DOHH2 (cell line): ENCODE measurements around the gene C1QTNF8.

ENCODE experiments used
- H3F3A ChIP-seq: fragments of 200-600 bp; sonication (generic), shearing (Covaris generic); 2 replicates; pipeline ENCODE4 v1.6.0; 2016; ENCODE audit warnings: antibody characterized with exemption, mild to moderate bottlenecking; ENCODE audit not compliant: control insufficient read depth, insufficient read depth
- H3K27ac ChIP-seq: fragments of 200-600 bp; sonication (generic); 2 replicates; pipeline ENCODE4 v1.5.1; 2014; ENCODE audit warnings: low read depth, mild to moderate bottlenecking, low read length, moderate library complexity
- H3K27me3 ChIP-seq: fragments of 200-600 bp; sonication (generic); 2 replicates; pipeline ENCODE4 v1.6.1; 2014; ENCODE audit warnings: mild to moderate bottlenecking, low read length, mixed read lengths; ENCODE audit not compliant: control insufficient read depth
- H3K36me3 ChIP-seq: fragments of 200-600 bp; sonication (generic); 2 replicates; pipeline ENCODE4 v1.6.1; 2014; ENCODE audit warnings: mild to moderate bottlenecking, low read length, moderate library complexity, mixed read lengths; ENCODE audit not compliant: control insufficient read depth
- H3K4me1 ChIP-seq: fragments of 200-600 bp; sonication (generic); 2 replicates; pipeline ENCODE4 v1.6.1; 2014; ENCODE audit warnings: mild to moderate bottlenecking, low read length, mixed read lengths; ENCODE audit not compliant: control insufficient read depth
- H3K4me2 ChIP-seq: fragments of 200-600 bp; sonication (generic); 2 replicates; pipeline ENCODE4 v1.6.0; 2014; ENCODE audit warnings: mild to moderate bottlenecking, low read length, moderate library complexity
- H3K4me3 ChIP-seq: fragments of 200-600 bp; sonication (generic); 2 replicates; pipeline ENCODE4 v1.5.1; 2014; ENCODE audit warnings: mild to moderate bottlenecking, low read length, mixed read lengths
- H3K79me2 ChIP-seq: fragments of 200-600 bp; sonication (generic); 2 replicates; pipeline ENCODE4 v1.6.1; 2014; ENCODE audit warnings: mild to moderate bottlenecking, low read length, mixed read lengths; ENCODE audit not compliant: control insufficient read depth
- H3K9me2 ChIP-seq: fragments of 200-600 bp; sonication (generic); replicated peaks from 2 replicates; pipeline ENCODE4 v1.6.1; 2014; ENCODE audit warnings: mild to moderate bottlenecking, low read length, mixed read lengths; ENCODE audit not compliant: control insufficient read depth
- H3K9me3 ChIP-seq: fragments of 200-600 bp; sonication (generic); 2 replicates; pipeline ENCODE4 v1.6.1; 2014; ENCODE audit warnings: antibody characterized with exemption, low read length, mixed read lengths; ENCODE audit not compliant: control insufficient read depth, insufficient read depth
- H4K20me1 ChIP-seq: fragments of 200-600 bp; sonication (generic); 2 replicates; pipeline ENCODE4 v1.6.0; 2014; ENCODE audit warnings: low read depth, mild to moderate bottlenecking, antibody characterized with exemption, low read length, moderate library complexity; ENCODE audit not compliant: control insufficient read depth, insufficient read depth
- EZH2phosphoT487 ChIP-seq: fragments of 200-600 bp; sonication (generic); IDR thresholded peaks from 2 replicates; pipeline ENCODE4 v1.6.1; 2017; ENCODE audit warnings: borderline replicate concordance, mild to moderate bottlenecking, antibody characterized with exemption, low read length, moderate library complexity, mixed read lengths
- TF ChIP-seq, protein P1 (sequence below): fragments of 200-600 bp; sonication (generic); IDR thresholded peaks from one replicate; pipeline ENCODE4 v1.5.1; 2014; ENCODE audit warnings: antibody characterized with exemption, mild to moderate bottlenecking, low read depth, low read length; ENCODE audit not compliant: poor library complexity, severe bottlenecking

C1QTNF8 gene

DNA sequence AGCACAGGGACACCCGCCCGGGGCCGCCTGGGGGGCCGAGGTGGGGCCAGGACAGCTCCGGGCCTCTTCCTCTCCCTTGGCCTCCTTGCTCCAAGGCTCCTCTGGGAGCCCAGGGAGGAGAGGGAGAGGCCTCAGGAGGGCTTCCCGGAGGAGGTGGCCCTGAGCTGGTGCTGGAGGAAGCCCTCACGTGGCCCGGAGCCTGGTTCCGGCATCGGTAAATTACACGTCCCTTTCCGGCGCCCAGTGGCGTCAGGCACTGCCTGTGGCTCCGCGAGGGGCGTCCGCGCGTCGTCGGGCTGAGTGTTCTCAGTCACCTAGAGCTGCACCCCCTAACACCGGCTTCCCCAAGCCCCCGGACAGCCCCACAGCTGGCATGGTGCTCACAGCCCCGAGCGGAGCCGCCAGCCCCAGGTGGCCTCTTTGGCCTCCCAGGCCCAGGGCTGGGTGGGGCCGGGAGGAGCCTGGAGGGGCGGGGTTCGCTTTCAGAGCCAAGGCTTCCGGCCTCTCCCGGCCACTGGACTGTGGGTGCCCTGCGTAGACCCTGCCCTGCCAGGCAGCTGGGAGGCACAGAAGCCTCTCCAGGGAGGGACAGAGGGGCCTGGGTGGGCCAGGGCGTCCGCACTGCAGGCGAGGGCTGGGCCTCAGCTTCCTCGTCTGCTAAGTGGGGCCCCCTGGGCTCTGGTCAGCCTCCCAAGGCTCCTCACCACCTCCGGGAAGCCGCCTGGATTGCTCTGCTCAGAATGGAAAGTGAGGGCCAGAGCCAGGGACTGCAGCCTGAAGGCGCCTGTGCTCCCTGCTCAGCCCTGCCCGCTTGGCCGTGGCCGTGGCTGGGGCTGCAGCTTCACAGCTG, 51.4 kb downstream of the C1QTNF8 start:
- Histone ChIP-seq H3F3A (no peaks in the 10 kb centered on the region), H3K27me3 (no peaks in the 10 kb centered on the region), H3K27ac (no peak overlapping the region), H3K79me2 (no peaks in the 10 kb centered on the region), H4K20me1 (no peaks in the 10 kb centered on the region), H3K4me2 (no peak overlapping the region), H3K4me1 (no peaks in the 10 kb centered on the region), H3K4me3 (no peak overlapping the region), H3K9me3 (no peaks in the 10 kb centered on the region), H3K36me3 (no peaks in the 10 kb centered on the region), H3K9me2 (no peaks in the 10 kb centered on the region)
- TF ChIP-seq, protein P1, sequence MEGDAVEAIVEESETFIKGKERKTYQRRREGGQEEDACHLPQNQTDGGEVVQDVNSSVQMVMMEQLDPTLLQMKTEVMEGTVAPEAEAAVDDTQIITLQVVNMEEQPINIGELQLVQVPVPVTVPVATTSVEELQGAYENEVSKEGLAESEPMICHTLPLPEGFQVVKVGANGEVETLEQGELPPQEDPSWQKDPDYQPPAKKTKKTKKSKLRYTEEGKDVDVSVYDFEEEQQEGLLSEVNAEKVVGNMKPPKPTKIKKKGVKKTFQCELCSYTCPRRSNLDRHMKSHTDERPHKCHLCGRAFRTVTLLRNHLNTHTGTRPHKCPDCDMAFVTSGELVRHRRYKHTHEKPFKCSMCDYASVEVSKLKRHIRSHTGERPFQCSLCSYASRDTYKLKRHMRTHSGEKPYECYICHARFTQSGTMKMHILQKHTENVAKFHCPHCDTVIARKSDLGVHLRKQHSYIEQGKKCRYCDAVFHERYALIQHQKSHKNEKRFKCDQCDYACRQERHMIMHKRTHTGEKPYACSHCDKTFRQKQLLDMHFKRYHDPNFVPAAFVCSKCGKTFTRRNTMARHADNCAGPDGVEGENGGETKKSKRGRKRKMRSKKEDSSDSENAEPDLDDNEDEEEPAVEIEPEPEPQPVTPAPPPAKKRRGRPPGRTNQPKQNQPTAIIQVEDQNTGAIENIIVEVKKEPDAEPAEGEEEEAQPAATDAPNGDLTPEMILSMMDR: no peak
- TF ChIP-seq EZH2phosphoT487: no peak

DNA sequence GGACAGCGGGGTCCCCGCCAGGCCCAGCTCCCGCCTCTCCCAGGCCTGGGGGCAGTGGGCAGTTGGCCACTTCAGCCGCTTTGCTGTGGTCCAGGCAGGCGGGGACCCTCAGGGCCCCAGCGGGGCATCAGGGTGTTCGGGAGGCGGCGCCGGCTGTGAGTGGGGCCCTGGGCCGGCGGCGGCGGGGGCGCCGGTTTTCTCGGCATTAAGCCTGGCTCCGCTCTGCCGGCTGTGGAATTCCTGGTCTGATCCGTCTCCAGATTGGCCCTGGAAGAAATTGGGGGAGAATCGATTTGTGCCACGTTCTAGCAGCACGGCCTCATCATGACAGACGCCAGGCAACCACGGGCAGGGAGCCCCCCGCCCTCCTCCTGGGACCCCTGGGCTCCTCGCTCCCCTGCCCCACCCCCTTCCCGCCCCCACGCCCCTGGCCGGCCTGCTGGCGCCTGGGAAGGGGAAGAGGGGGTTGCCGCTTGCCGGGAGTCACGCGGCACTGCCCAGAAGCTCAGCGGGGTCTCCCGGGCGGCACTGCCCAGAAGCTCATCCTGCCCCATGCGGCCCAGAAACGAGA, 52.1 kb downstream of the C1QTNF8 start:
- H3F3A ChIP-seq: no peaks in the 10 kb centered on the region
- H3K4me3 ChIP-seq: no peak overlapping the region
- H3K9me3 ChIP-seq: no peaks in the 10 kb centered on the region
- no peak overlapping the region for H3K4me2 ChIP-seq
- H4K20me1 ChIP-seq: no peaks in the 10 kb centered on the region
- no peak for TF ChIP-seq EZH2phosphoT487
- TF ChIP-seq, protein P1: no peak
- no peaks in the 10 kb centered on the region for H3K9me2 ChIP-seq
- no peaks in the 10 kb centered on the region for H3K36me3 ChIP-seq
- no peaks in the 10 kb centered on the region for H3K4me1 ChIP-seq
- H3K27me3 ChIP-seq: no peaks in the 10 kb centered on the region
- no peak overlapping the region for H3K27ac ChIP-seq
- H3K79me2 ChIP-seq: no peaks in the 10 kb centered on the region

DNA sequence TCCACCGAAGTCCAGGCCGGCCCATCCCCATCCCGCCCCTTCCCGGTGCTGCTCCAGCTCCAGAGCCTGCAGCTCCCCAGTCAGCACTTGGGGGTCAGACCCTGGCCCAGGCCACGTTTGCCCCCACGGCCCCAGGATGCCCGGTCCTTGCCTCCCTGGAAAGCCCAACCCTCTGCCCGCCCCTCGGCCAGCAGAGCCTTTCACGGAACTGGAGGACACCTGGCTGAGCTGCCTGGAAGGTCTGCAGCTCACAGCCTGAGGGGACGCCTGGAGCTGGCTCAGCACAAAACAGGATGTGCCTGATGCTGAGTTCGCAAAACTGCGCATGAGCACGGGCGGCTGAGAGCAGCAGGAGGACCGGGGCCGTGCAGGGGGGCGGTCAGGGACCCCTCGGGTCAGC, 53.2 kb downstream of the C1QTNF8 start:
- H3K9me3 ChIP-seq: no peaks in the 10 kb centered on the region
- TF ChIP-seq, protein P1: no peak
- TF ChIP-seq EZH2phosphoT487: no peak
- no peak overlapping the region for H3K27ac ChIP-seq
- no peaks in the 10 kb centered on the region for H3K79me2 ChIP-seq
- no peaks in the 10 kb centered on the region for H3K9me2 ChIP-seq
- H3F3A ChIP-seq: no peaks in the 10 kb centered on the region
- H3K4me1 ChIP-seq: no peaks in the 10 kb centered on the region
- H4K20me1 ChIP-seq: no peaks in the 10 kb centered on the region
- H3K4me2 ChIP-seq: no peak overlapping the region
- H3K36me3 ChIP-seq: no peaks in the 10 kb centered on the region
- no peaks in the 10 kb centered on the region for H3K27me3 ChIP-seq
- H3K4me3 ChIP-seq: no peak overlapping the region
